IMR-90 (cell line): ENCODE measurements around the gene HRNR. TPM values are rescaled to one million over a fixed set of nuclear protein-coding genes. Genes with fewer than 3 reads are reported as not detected.
"Not testable (repeated sequence)": the region's sequence is repeated elsewhere in the genome, so short reads cannot be mapped to it uniquely, and the experiment has no call there.

Experiments used
- ATAC-seq: fragments of 200-7000 bp; cut with Tn5 transposase; 2 replicates; pipeline ENCODE4 v1.9.1; 2020; ENCODE audit warnings: low read depth, mild to moderate bottlenecking, moderate library complexity
- BruUV-seq: library from RNA; stranded (reverse); fragments of 400-500 nt; replicated peaks from 2 replicates; lab custom pipeline; 2021; lab: Mats Ljungman, UMichigan
- CTCF ChIA-PET: fragments of 300-600 bp; formaldehyde crosslinking; extraction: SDS; loops from one replicate; lab custom pipeline; 2021; ENCODE audit warnings: antibody characterized with exemption; lab: Yijun Ruan, JAX
- POLR2A ChIA-PET: fragments of 300-600 bp; sonication (Branson Sonifier 250); formaldehyde crosslinking; loops from one replicate; lab custom pipeline; 2022; ENCODE audit warnings: antibody characterized with exemption; ENCODE audit not compliant: unreplicated experiment; lab: Charles Lee
- DNase-seq: peaks from one replicate; pipeline ENCODE4 v3.0.0; 2013
- H2AFZ ChIP-seq: replicated peaks from 2 replicates; pipeline ENCODE3; 2013; ENCODE audit warnings: low read length, mild to moderate bottlenecking; ENCODE audit not compliant: poor library complexity
- H2AK5ac ChIP-seq: 2 replicates; pipeline ENCODE4 v1.6.1; 2013; ENCODE audit warnings: low read depth, low read length, inconsistent platforms
- H2AK9ac ChIP-seq: replicated peaks from 2 replicates; pipeline ENCODE3; 2013; ENCODE audit warnings: mild to moderate bottlenecking, low read depth, low read length, moderate library complexity; ENCODE audit not compliant: poor library complexity
- H2BK120ac ChIP-seq: 2 replicates; pipeline ENCODE4 v1.6.1; 2013; ENCODE audit warnings: low read depth, low read length, inconsistent platforms
- H2BK15ac ChIP-seq: 3 replicates; pipeline ENCODE4 v1.6.1; 2013; ENCODE audit warnings: low read depth, low read length, inconsistent platforms
- H2BK20ac ChIP-seq: 2 replicates; pipeline ENCODE4 v1.6.1; 2013; ENCODE audit warnings: low read depth, mild to moderate bottlenecking, inconsistent platforms, low read length, moderate library complexity
- H2BK5ac ChIP-seq: 2 replicates; pipeline ENCODE4 v1.6.1; 2013; ENCODE audit warnings: mild to moderate bottlenecking, low read depth, low read length, inconsistent platforms; ENCODE audit not compliant: poor library complexity, severe bottlenecking
- H3K14ac ChIP-seq: replicated peaks from 2 replicates; pipeline ENCODE4 v1.6.1; 2013; ENCODE audit warnings: low read depth, low read length, inconsistent platforms
- H3K18ac ChIP-seq: 2 replicates; pipeline ENCODE4 v1.6.1; 2013; ENCODE audit warnings: low read depth, low read length, control low read depth
- H3K23ac ChIP-seq: 2 replicates; pipeline ENCODE4 v1.6.1; 2013; ENCODE audit warnings: low read depth, low read length, inconsistent platforms
- H3K27ac ChIP-seq: 2 replicates; pipeline ENCODE4 v1.5.1; 2013; ENCODE audit warnings: mild to moderate bottlenecking, control low read depth, low read length; ENCODE audit not compliant: insufficient read depth
- H3K27me3 ChIP-seq: 2 replicates; pipeline ENCODE4 v1.6.1; 2013; ENCODE audit warnings: low read length; ENCODE audit not compliant: control insufficient read depth, insufficient read depth
- H3K36me3 ChIP-seq: 2 replicates; pipeline ENCODE4 v1.6.1; 2013; ENCODE audit warnings: low read length, mixed read lengths; ENCODE audit not compliant: control insufficient read depth, insufficient read depth
- H3K4ac ChIP-seq: 2 replicates; pipeline ENCODE4 v1.6.1; 2013; ENCODE audit warnings: low read depth, low read length, inconsistent platforms
- H3K4me1 ChIP-seq: 2 replicates; pipeline ENCODE4 v1.6.1; 2013; ENCODE audit warnings: low read length, mixed read lengths; ENCODE audit not compliant: control insufficient read depth, insufficient read depth
- H3K4me2 ChIP-seq: 2 replicates; pipeline ENCODE4 v1.6.1; 2013; ENCODE audit warnings: low read depth, mild to moderate bottlenecking, control low read depth, low read length, moderate library complexity
- H3K4me3 ChIP-seq: 2 replicates; pipeline ENCODE4 v1.5.1; 2013; ENCODE audit warnings: low read depth, mild to moderate bottlenecking, control low read depth, low read length, moderate library complexity; ENCODE audit not compliant: insufficient read depth
- H3K56ac ChIP-seq: 2 replicates; pipeline ENCODE4 v1.6.1; 2013; ENCODE audit warnings: low read length, inconsistent platforms; ENCODE audit not compliant: insufficient read depth; ENCODE audit errors: extremely low read depth
- H3K79me1 ChIP-seq, 2 experiments: 2 replicates each; pipeline ENCODE4 v1.6.1; 2013; ENCODE audit warnings: low read length in 2 of 2, inconsistent platforms in 1 of 2, low read depth in 1 of 2
- H3K9ac ChIP-seq: 2 replicates; pipeline ENCODE4 v1.6.1; 2013; ENCODE audit warnings: low read depth, low read length, control low read depth
- H3K9me1 ChIP-seq: 2 replicates; pipeline ENCODE4 v1.6.1; 2013; ENCODE audit warnings: low read length, inconsistent platforms; ENCODE audit not compliant: insufficient read depth
- H3K9me3 ChIP-seq: 2 replicates; pipeline ENCODE4 v1.6.1; 2013; ENCODE audit warnings: low read length; ENCODE audit not compliant: control insufficient read depth, insufficient read depth
- H4K20me1 ChIP-seq: 2 replicates; pipeline ENCODE4 v1.6.1; 2013; ENCODE audit warnings: low read length, inconsistent platforms; ENCODE audit not compliant: insufficient read depth
- H4K5ac ChIP-seq: 2 replicates; pipeline ENCODE4 v1.6.1; 2013; ENCODE audit warnings: mild to moderate bottlenecking, low read depth, low read length, control low read depth
- H4K8ac ChIP-seq, 2 experiments: 2 replicates each; pipeline ENCODE4 v1.6.1; 2013; ENCODE audit warnings: low read depth in 2 of 2, low read length in 2 of 2, control low read depth in 1 of 2, inconsistent platforms in 1 of 2
- H4K91ac ChIP-seq: 2 replicates; pipeline ENCODE4 v1.6.1; 2013; ENCODE audit warnings: low read depth, low read length, inconsistent platforms; ENCODE audit not compliant: insufficient read depth
- WGBS, 2 experiments: methylation state at CpG; one replicate each; pipeline versions ENCODE4 v1.1.5 to v1.1.7; 2013; ENCODE audit warnings: missing lambda C conversion rate in 2 of 2; ENCODE audit not compliant: insufficient read length in 1 of 2; ENCODE audit errors: extremely low coverage in 2 of 2; 5-methylcytosine and 5-hydroxymethylcytosine counted together
- dilution Hi-C: fragments of 300-500 bp; cut with HindIII; formaldehyde crosslinking; loops from one replicate; pipeline ENCODE4 v1.14.3; 2018; ENCODE audit warnings: low sequenced_read_pairs; ENCODE audit not compliant: unreplicated experiment
- in situ Hi-C: fragments of 300-500 bp; cut with MboI; formaldehyde crosslinking; loops from 3 replicates; pipeline ENCODE4 v1.14.3; 2019; ENCODE audit warnings: low sequenced_read_pairs, inconsistent platforms, mixed read lengths
- intact Hi-C: fragments of 100-400 bp; cut with micrococcal nuclease; formaldehyde crosslinking; loops from 2 replicates; pipeline ENCODE4 v1.10.0; 2022
- polyA plus RNA-seq, 3 experiments: library from polyadenylated mRNA; depleted of rRNA; stranded (reverse); fragments of >200 nt; gene quantifications; 2 replicates each; pipeline ENCODE4 v1.2.3, GENCODE V29; 2012; ENCODE audit warnings: low replicate concordance in 1 of 3
- total RNA-seq: library from RNA; depleted of rRNA; stranded (reverse); fragments of >200 nt; gene quantifications from 2 replicates; pipeline ENCODE4 v1.2.3, GENCODE V29; 2012

The HRNR gene
- total and polyA plus RNA-seq, 2 of the 4 experiments (the other 2 are of a cell fraction) = under 0.01 TPM; not detected in 1

DNA sequence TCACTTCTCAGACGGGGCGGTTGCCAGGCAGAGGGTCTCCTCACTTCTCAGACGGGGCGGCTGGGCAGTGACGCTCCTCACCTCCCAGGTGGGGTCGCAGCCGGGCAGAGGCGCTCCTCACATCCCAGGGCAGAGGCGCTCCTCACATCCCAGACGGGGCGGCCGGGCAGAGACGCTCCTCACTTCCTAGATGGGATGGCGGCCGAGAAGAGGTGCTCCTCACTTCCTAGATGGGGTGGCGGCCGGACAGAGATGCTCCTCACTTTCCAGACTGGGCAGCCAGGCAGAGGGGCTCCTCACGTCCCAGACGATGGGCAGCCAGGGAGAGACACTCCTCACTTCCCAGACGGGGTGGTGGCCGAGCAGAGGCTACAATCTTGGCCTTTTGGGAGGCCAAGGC, 32.4 kb upstream of the HRNR start:
- H2AK5ac ChIP-seq, H3K9me3 ChIP-seq, H2AFZ ChIP-seq, H3K23ac ChIP-seq, H2BK20ac ChIP-seq, H3K36me3 ChIP-seq, in situ Hi-C loops, H3K4me1 ChIP-seq, H2BK120ac ChIP-seq, CTCF ChIA-PET, H3K4me2 ChIP-seq, H3K79me1 ChIP-seq, BruUV-seq, H2AK9ac ChIP-seq, H2BK15ac ChIP-seq, H3K14ac ChIP-seq, H3K9ac ChIP-seq, intact Hi-C loops, POLR2A ChIA-PET, H3K27ac ChIP-seq, H3K4me3 ChIP-seq, H3K18ac ChIP-seq, H3K56ac ChIP-seq, H4K20me1 ChIP-seq, DNase-seq, dilution Hi-C loops, H3K27me3 ChIP-seq, H3K4ac ChIP-seq, H2BK5ac ChIP-seq, ATAC-seq, H3K9me1 ChIP-seq, H4K8ac ChIP-seq, H4K91ac ChIP-seq, H4K5ac ChIP-seq: not testable (repeated sequence)
- WGBS, 2 experiments = no CpG with 5 or more reads among the region's 21 CpGs
